SJCRH30 (cell line): ENCODE measurements around the gene MRPL21. TPM values are rescaled to one million over a fixed set of nuclear protein-coding genes. Genes with fewer than 3 reads are reported as not detected.
"Not testable (repeated sequence)": the region's sequence is repeated elsewhere in the genome, so short reads cannot be mapped to it uniquely, and the experiment has no call there.

Source experiments
- DNase-seq, 2 experiments: peaks; one replicate each; pipeline ENCODE4 v3.0.0-alpha.2; 2015 to 2020
- H3K27ac ChIP-seq: fragments of 250-450 bp; sonication (Bioruptor Pico); 2 replicates; pipeline ENCODE4 v1.5.1; 2020; ENCODE audit warnings: mild to moderate bottlenecking, moderate library complexity
- H3K27me3 ChIP-seq: fragments of 250-450 bp; sonication (Bioruptor Pico); 2 replicates; pipeline ENCODE4 v1.5.1; 2020; ENCODE audit warnings: mild to moderate bottlenecking, moderate library complexity
- H3K36me3 ChIP-seq: fragments of 250-450 bp; sonication (Bioruptor Pico); 2 replicates; pipeline ENCODE4 v1.5.1; 2020; ENCODE audit warnings: mild to moderate bottlenecking, moderate library complexity
- H3K4me1 ChIP-seq: fragments of 250-450 bp; sonication (Bioruptor Pico); 2 replicates; pipeline ENCODE4 v1.5.1; 2020; ENCODE audit warnings: mild to moderate bottlenecking, moderate library complexity
- H3K4me3 ChIP-seq: fragments of 250-450 bp; sonication (Bioruptor Pico); 2 replicates; pipeline ENCODE4 v1.5.1; 2020; ENCODE audit warnings: mild to moderate bottlenecking, moderate library complexity
- H3K9me3 ChIP-seq: fragments of 250-450 bp; sonication (Bioruptor Pico); replicated peaks from 2 replicates; pipeline ENCODE4 v1.5.1; 2020; ENCODE audit warnings: mild to moderate bottlenecking, moderate library complexity
- total RNA-seq: library from RNA; depleted of rRNA; stranded (reverse); fragments of >200 nt; shearing (Covaris generic); gene quantifications from 2 replicates; pipeline ENCODE4 v1.2.3, GENCODE V29; 2014

Gene MRPL21
- total RNA-seq, 1 experiment from 2014 or later, result 37.6 TPM

- Histone ChIP-seq H3K27ac (no peak overlapping the region), H3K27me3 (no peaks in the 10 kb centered on the region), H3K4me3 (no peak overlapping the region), H3K4me1 (no peaks in the 10 kb centered on the region), H3K36me3 (no peaks in the 10 kb centered on the region), H3K9me3 (no peaks in the 10 kb centered on the region)
- no peak for DNase-seq
These were observed 22.3 kb downstream of the MRPL21 start for GRCh38 chr11:68881320-68881719.

DNA sequence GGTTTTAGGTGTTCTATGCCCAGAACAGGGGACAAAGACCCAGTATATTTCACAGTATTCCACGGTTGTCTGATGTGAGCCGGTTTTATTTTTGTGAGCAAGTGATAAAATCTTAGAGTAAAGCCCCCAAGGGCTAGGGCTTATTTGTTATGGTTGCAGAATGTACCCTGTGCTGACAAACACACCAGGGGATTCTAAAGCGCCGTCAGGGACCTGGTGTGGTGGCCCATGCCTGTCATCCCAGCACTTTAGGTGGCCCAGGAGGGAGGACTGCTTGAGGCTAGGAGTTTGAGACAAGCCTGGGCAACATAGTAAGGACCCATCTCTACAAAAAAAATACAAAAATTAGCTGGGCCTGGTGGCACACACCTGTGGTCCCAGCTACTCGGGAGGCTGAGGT lies 22.8 kb downstream of the MRPL21 start:
- Histone ChIP-seq H3K36me3 (no peaks in the 10 kb centered on the region), H3K9me3 (no peaks in the 10 kb centered on the region), H3K4me3 (no peak overlapping the region), H3K27ac (no peak overlapping the region), H3K4me1 (no peaks in the 10 kb centered on the region), H3K27me3 (no peaks in the 10 kb centered on the region)
- DNase-seq, result no peak

DNA sequence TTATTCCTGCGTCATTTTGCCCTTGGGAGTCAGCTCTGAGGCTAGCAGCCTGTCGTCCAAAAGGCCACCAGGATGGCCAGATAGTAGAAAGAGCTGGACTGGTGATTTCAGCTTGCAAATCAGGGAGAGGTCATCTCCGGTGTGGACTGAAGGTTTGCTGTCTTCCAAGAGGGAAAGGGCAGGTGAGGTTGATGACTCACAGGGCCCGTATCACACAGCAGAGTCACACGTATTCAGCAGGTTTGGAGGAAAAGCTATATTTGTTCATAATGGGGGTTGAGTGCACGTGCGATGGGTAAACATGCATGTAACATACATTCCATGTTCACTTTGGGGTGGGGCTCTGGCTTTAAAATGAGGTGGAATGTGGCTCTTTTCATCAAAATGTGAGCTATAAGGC lies 25.6 kb downstream of the MRPL21 start:
- H3K36me3 ChIP-seq, result no peaks in the 10 kb centered on the region
- H3K9me3 ChIP-seq, result no peaks in the 10 kb centered on the region
- H3K4me1 ChIP-seq, result no peaks in the 10 kb centered on the region
- no peak for DNase-seq
- no peaks in the 10 kb centered on the region for H3K27me3 ChIP-seq
- H3K27ac ChIP-seq, result no peak overlapping the region
- no peak overlapping the region for H3K4me3 ChIP-seq

DNA sequence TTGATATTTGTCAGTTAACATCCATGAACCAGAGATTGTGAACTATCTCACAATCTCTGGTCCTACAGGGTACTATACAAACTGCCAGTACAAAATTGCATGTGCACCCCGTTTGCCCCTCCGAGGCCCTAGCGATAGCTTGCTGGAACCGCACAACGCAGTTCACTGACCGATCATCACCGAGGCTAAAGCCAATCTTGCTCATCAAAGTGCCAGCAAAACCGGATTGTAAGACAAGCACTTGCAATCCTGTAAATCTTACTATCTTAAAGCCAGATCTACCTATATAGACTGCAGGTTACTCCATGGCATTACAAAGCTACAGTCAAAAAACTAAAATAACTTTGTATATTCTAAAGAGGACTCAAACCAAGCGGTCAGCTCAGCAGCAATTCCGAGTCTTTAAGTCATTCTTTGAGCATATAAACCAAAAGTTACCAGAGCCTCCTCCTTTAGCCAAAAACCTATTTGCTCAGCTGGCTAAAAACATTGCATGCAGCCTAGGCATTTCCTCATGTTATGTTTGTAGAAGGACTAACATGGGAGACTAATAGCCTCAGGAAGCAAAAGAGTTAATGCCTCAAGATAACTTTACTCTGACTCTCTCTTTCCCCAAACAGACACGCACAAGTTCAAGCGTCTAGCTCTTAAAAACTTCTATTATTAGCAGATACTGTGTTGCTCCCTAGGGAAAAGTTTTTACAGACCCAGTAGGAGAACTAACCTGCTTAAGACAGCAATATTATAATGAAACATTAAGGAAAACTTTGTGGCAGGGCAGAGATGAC lies 31.2 kb downstream of the MRPL21 start:
- DNase-seq, result no peak
- H3K36me3 ChIP-seq, result no peaks in the 10 kb centered on the region
- no peaks in the 10 kb centered on the region for H3K9me3 ChIP-seq
- no peaks in the 10 kb centered on the region for H3K4me1 ChIP-seq
- no peak overlapping the region for H3K27ac ChIP-seq
- H3K4me3 ChIP-seq, result no peak overlapping the region
- H3K27me3 ChIP-seq, result no peaks in the 10 kb centered on the region

DNA sequence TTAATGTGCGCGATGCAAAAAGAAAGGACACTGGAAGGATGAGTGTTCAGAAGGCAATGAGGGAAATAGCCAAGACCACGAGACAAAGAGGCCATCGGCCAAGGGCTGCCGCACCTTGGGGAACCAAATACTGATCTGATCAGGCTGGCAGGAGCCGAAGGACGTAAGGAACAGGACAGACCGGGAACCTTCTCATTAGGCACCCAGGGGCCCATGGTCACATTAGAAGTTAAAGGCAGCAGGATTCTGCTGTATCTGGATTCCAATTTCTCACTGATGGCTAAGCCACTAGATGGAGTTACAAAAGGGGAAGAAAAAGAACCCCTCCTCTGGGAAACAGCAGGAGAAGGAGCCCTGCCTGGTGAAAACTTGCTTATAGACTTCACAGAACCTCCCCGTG lies 33.2 kb downstream of the MRPL21 start:
- no peak overlapping the region for H3K27ac ChIP-seq
- no peaks in the 10 kb centered on the region for H3K9me3 ChIP-seq
- DNase-seq, result no peak
- no peak overlapping the region for H3K4me3 ChIP-seq
- H3K36me3 ChIP-seq, result no peaks in the 10 kb centered on the region
- no peaks in the 10 kb centered on the region for H3K4me1 ChIP-seq
- no peaks in the 10 kb centered on the region for H3K27me3 ChIP-seq

DNA sequence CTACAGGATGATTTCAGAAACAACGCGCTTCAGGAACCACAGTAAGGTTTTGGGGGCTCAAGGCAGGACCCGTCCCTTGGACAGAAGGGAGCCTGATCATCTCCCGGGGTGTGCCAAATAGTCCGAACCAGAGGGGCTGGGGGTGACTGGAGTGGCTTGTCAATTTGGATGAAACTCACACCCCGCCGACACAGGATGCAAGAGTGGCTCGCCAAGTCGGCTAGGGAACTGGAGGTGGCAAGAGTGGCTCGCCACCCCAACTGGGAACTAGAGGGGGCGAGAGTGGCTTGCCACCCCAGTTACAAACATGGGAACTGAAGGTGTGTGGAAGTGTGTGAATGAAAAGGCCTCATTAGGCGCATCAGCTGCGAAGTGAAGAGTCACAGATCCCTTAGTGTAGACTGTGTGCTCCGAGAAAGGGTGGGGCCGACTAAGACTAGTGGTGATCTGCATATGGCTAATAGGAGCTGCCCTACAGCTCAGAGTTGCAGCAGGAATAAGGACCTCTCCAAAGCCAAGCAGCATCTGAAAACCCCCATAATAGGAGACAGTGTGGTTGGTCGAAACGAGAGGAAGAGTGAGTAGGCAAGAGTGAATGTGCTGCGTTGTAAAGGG lies 35.3 kb downstream of the MRPL21 start:
- Histone ChIP-seq H3K27ac (no peak overlapping the region), H3K4me1 (no peaks in the 10 kb centered on the region)

DNA sequence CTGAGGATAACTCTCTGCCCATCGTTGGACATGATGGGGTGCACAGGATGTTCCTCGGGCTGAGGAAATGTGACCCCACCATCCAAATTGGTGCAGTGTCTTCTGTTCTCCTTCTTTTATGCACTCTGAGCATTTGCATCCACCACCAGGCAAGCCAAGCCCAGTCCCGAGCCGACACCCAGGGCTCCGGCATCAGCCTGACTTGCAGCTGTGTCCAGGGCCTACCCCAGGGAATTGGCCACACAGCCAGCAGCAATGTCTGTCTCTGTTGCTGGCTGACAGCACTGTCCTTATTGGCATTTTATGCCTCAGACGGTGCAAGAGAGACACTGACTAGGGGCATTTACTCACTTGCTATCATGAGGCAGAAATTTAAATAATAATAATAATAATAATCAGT lies 36.6 kb downstream of the MRPL21 start:
- no peak for DNase-seq
- no peak overlapping the region for H3K4me3 ChIP-seq
- H3K27me3 ChIP-seq, result no peaks in the 10 kb centered on the region
- no peak overlapping the region for H3K27ac ChIP-seq
- no peaks in the 10 kb centered on the region for H3K36me3 ChIP-seq
- no peaks in the 10 kb centered on the region for H3K4me1 ChIP-seq
- H3K9me3 ChIP-seq, result 0 out of 2 replicates have a peak, but pooled peaks cover 4% of the 10 kb centered on the region

More for the DNA sequence above, 35.3 kb downstream of the MRPL21 start:
- no peaks in the 10 kb centered on the region for H3K27me3 ChIP-seq
- H3K9me3 ChIP-seq, result 0 out of 2 replicates have a peak, but pooled peaks cover 4% of the 10 kb centered on the region
- no peaks in the 10 kb centered on the region for H3K36me3 ChIP-seq
- H3K4me3 ChIP-seq, result no peak overlapping the region
- no peak for DNase-seq

GRCh38 chr11:68865241-68865640 lies 38.4 kb downstream of the MRPL21 start:
- H3K27me3 ChIP-seq, result no peaks in the 10 kb centered on the region
- no peak for DNase-seq
- H3K4me1 ChIP-seq, result no peaks in the 10 kb centered on the region
- H3K4me3 ChIP-seq, result no peak overlapping the region
- no peaks in the 10 kb centered on the region for H3K36me3 ChIP-seq
- no peak overlapping the region for H3K27ac ChIP-seq
- 0 out of 2 replicates have a peak, but pooled peaks cover 4% of the 10 kb centered on the region for H3K9me3 ChIP-seq

GRCh38 chr11:68863553-68864265 lies 39.9 kb downstream of the MRPL21 start:
- Histone ChIP-seq H3K27ac (no peak overlapping the region), H3K36me3 (no peaks in the 10 kb centered on the region), H3K4me3 (no peak overlapping the region), H3K27me3 (no peaks in the 10 kb centered on the region), H3K9me3 (0 out of 2 replicates have a peak, but pooled peaks cover 4% of the 10 kb centered on the region), H3K4me1 (no peaks in the 10 kb centered on the region)
- DNase-seq, result no peak

DNA sequence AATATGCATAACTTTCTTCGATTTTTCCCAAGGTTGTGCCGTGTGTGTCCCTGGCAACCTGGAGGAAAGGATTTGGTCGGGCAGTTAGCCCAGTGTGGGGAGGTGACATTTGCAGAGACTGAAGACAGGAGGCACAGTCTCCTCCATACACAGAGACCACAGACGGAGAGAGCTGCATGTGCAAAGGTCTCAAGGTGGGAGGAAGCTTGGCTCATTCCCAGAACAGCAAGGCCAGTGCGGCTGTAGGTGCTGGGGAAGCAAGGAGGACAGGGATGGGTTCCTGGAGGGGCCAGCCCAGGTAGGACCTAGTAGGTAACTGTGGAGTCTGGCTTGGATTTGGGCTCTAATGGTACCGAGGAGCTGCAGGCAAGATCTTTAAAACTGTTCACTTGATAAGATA lies 41.2 kb downstream of the MRPL21 start:
- H3K27ac ChIP-seq, result no peak overlapping the region
- 0 out of 2 replicates have a peak, but pooled peaks cover 4% of the 10 kb centered on the region for H3K9me3 ChIP-seq
- no peak for DNase-seq
- H3K4me1 ChIP-seq, result no peaks in the 10 kb centered on the region
- no peak overlapping the region for H3K4me3 ChIP-seq
- H3K27me3 ChIP-seq, result no peaks in the 10 kb centered on the region
- no peaks in the 10 kb centered on the region for H3K36me3 ChIP-seq

GRCh38 chr11:68859123-68859522 lies 44.5 kb downstream of the MRPL21 start:
- Histone ChIP-seq H3K27ac (no peak overlapping the region), H3K4me1 (no peaks in the 10 kb centered on the region), H3K36me3 (no peaks in the 10 kb centered on the region), H3K9me3 (0 out of 2 replicates have a peak, but pooled peaks cover 4% of the 10 kb centered on the region), H3K27me3 (no peaks in the 10 kb centered on the region), H3K4me3 (no peak overlapping the region)
- no peak for DNase-seq

DNA sequence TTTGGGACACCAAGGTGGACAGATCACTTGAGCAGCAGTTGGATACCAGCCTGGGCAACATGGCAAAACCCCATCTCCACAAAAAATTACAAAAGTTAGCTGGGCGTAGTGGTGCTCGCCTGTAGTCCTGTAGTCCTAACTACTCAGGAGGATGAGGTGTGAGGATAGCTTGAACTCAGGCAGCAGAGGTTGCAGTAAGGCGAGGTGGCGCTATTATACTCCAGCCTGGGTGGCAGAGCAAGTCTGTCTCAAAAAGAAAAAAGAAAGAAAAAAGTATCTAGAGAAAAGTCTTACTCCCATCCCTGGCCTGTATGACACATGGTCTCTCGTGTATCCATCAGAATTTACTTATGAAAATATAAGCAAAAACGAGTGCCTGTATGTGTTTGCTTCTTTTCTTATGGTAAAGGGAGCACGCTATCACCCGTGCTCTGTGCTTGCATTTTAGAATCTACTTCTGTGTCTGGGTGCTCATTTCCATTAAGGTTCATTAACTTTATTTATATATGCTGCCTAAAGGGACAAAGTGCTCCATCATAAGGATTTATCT lies 46.5 kb downstream of the MRPL21 start:
- Histone ChIP-seq H3K9me3 (no peaks in the 10 kb centered on the region), H3K4me3 (no peak overlapping the region), H3K27me3 (no peaks in the 10 kb centered on the region), H3K36me3 (no peaks in the 10 kb centered on the region), H3K27ac (no peak overlapping the region), H3K4me1 (no peaks in the 10 kb centered on the region)
- DNase-seq, result no peak

DNA sequence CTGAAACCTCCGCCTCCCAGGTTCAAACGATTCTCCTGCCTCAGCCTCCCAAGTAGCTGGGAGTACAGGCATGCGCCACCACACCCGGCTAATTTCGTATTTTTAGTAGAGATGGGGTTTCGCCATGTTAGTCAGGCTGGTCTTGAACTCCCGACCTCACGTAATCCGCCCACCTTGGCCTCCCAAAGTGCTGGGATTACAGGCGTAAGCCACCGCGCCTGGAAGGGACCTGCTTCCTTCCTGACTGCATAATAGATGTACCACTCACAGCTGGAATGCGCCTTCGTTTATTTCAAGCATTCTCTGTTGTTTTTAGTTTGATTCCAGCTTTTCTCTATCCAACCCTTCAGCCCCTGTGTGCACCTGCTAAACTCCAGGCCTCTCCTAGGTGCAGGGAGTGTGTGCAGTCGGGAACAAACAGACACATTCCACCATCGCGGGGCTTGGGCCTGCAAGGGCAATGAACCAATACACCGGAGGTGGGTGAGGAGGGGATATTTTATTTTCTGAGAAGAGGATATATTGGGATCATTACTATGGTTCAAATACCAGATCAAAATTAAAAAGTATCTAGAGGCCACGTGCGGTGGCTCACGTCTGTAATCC lies 47.1 kb downstream of the MRPL21 start:
- H3K4me1 ChIP-seq, H3K27me3 ChIP-seq, H3K4me3 ChIP-seq, H3K9me3 ChIP-seq, DNase-seq, H3K36me3 ChIP-seq, H3K27ac ChIP-seq: not testable (repeated sequence)

- Histone ChIP-seq H3K4me1 (no peaks in the 10 kb centered on the region), H3K27me3 (no peaks in the 10 kb centered on the region), H3K36me3 (no peaks in the 10 kb centered on the region), H3K27ac (no peak overlapping the region), H3K4me3 (peak overlapping the region; percentile 49), H3K9me3 (no peaks in the 10 kb centered on the region)
- peak; percentile 44 to 56 for DNase-seq
These were observed 48.2 kb downstream of the MRPL21 start for GRCh38 chr11:68855205-68855981.
